ENCODE results near the gene EZR. TPM values are rescaled to one million over a fixed set of nuclear protein-coding genes. Genes with fewer than 3 reads are reported as not detected.

Gene EZR
- total and polyA plus RNA-seq, 2 of the 13 experiments (the other 11 are each of a cell fraction or from before 2014, with no cell fraction given): 34.7 to 60.3 TPM

DNA sequence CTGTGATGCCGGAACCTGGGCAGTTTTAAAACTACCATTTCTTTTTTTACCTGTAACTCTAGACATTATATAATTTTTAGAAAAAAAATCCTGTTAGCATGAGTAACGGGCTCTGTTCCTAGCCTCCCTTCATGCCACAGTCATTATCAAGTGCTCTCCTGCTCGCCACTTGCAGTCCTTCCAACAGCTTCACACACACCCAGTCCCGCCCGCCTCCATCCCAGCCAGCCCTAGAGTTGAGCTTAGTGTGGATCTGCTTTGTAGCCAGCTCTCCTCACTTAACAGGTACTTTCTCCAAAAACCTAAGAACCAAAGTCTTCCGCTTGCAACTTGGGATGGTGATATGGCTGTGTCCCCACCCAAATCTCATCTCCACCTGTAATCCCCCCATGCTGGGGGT is 51.5 kb downstream of the EZR start:
- BruUV-seq (replicated peaks): no TSS peak
- Histone ChIP-seq H3K4me1 (ENCODE audit: insufficient read depth, low read length) (no peaks in the 10 kb centered on the region), H3K4me2 (ENCODE audit: low read depth, low read length) (no peak overlapping the region), H3K79me2 (ENCODE audit: insufficient read depth, low read length) (no peaks in the 10 kb centered on the region), H2AFZ (ENCODE audit: low read length) (no peak overlapping the region), H3K9ac (ENCODE audit: insufficient read depth, low read depth, low read length) (no peak overlapping the region), H3K4me3 (replicated peaks in 1 of 3; ENCODE audit: insufficient read depth in 1 of 3, low read depth in 2 of 3, low read length in 3 of 3) (no peak overlapping the region), H4K20me1 (ENCODE audit: insufficient read depth, low read length) (no peaks in the 10 kb centered on the region), H3K9me3 (ENCODE audit: low read length) (no peaks in the 10 kb centered on the region), H3K27me3 (ENCODE audit: control insufficient read depth in 1 of 2, insufficient read depth in 2 of 2, low read length in 2 of 2) (no peaks in the 10 kb centered on the region), H3K27ac (ENCODE audit: extremely low read length, insufficient read depth, low read length) (no peak overlapping the region), H3K36me3 (replicated peaks in 1 of 2; ENCODE audit: control insufficient read depth in 1 of 2, insufficient read depth in 2 of 2, low read length in 2 of 2) (peaks cover 49 to 73% of the 10 kb centered on the region in 2 experiments)
- no peak for FAIRE-seq
- no peak for TF ChIP-seq SOX13 (IDR thresholded peaks at IDR 0.05)
- TF ChIP-seq SOX13 (CRISPR knock-in tag; conservative IDR thresholded peaks at IDR 0.05 in 1 of 2, IDR thresholded peaks at IDR 0.05 in 1 of 2): no peak
- no peak for TF ChIP-seq RAD21 (CRISPR knock-in tag; IDR thresholded peaks at IDR 0.05)
- TF ChIP-seq PATZ1 (CRISPR knock-in tag; IDR thresholded peaks at IDR 0.05): no peak
- no peak for TF ChIP-seq ZNF724P (CRISPR knock-in tag; IDR thresholded peaks at IDR 0.05; ENCODE audit: borderline replicate concordance)
- no peak for TF ChIP-seq TCF7 (IDR thresholded peaks at IDR 0.05; ENCODE audit: low read depth)
- no peak for TF ChIP-seq MIER2 (CRISPR knock-in tag; IDR thresholded peaks at IDR 0.05)
- TF ChIP-seq PAF1 (CRISPR knock-in tag; IDR thresholded peaks at IDR 0.05): no peak
- TF ChIP-seq ZNF251 (CRISPR knock-in tag; IDR thresholded peaks at IDR 0.05): no peak
- no peak for TF ChIP-seq CBFB (CRISPR knock-in tag; IDR thresholded peaks at IDR 0.05)
- TF ChIP-seq HOXA3 (CRISPR knock-in tag; IDR thresholded peaks at IDR 0.05): no peak
- no peak for TF ChIP-seq ZNF556 (CRISPR knock-in tag; IDR thresholded peaks at IDR 0.05; ENCODE audit: borderline replicate concordance)
- TF ChIP-seq IKZF1 (IDR thresholded peaks at IDR 0.05): no peak
- no peak for TF ChIP-seq MYC (CRISPR knock-in tag; IDR thresholded peaks at IDR 0.05; ENCODE audit: borderline replicate concordance)
- no peak for TF ChIP-seq NFE2 (CRISPR knock-in tag; IDR thresholded peaks at IDR 0.05)
- CTCF ChIA-PET (ENCODE audit: low intra/inter-chr PET ratio, low total read pairs): no interaction called here
- 98% methylated on average over 6 of the region's 6 CpGs for WGBS (ENCODE audit: low lambda C conversion rate)
- intact Hi-C loops (cut with micrococcal nuclease; ENCODE audit: unreplicated experiment) (no loop called here), in situ Hi-C loops (cut with HindIII; ENCODE audit: extremely low pct_ligation_motif_present, low pct_unique_long_range_greater_than_20kb) (no loop called here)
- POLR2A ChIA-PET: no interaction called here
- DNase-seq (ENCODE audit: low spot score): no peak
- ATAC-seq: no peak
